Rectal smooth muscle tissue (tissue), 1 donor: ENCODE measurements around the gene CLTCL1.

Experiments
- H3K27ac ChIP-seq: one replicate; pipeline ENCODE4 v1.7.0; 2013; ENCODE audit warnings: low read depth, low read length, inconsistent platforms
- H3K27me3 ChIP-seq: one replicate; pipeline ENCODE4 v1.7.0; 2013; ENCODE audit warnings: low read length; ENCODE audit not compliant: control insufficient read depth, insufficient read depth
- H3K36me3 ChIP-seq: one replicate; pipeline ENCODE4 v1.7.0; 2013; ENCODE audit warnings: low read length; ENCODE audit not compliant: control insufficient read depth, insufficient read depth
- H3K4me1 ChIP-seq: one replicate; pipeline ENCODE4 v1.7.0; 2013; ENCODE audit warnings: low read length; ENCODE audit not compliant: control insufficient read depth, insufficient read depth
- H3K4me3 ChIP-seq: one replicate; pipeline ENCODE4 v1.7.0; 2013; ENCODE audit warnings: low read length
- H3K9ac ChIP-seq: one replicate; pipeline ENCODE4 v1.7.0; 2013; ENCODE audit warnings: low read length

The CLTCL1 gene

DNA sequence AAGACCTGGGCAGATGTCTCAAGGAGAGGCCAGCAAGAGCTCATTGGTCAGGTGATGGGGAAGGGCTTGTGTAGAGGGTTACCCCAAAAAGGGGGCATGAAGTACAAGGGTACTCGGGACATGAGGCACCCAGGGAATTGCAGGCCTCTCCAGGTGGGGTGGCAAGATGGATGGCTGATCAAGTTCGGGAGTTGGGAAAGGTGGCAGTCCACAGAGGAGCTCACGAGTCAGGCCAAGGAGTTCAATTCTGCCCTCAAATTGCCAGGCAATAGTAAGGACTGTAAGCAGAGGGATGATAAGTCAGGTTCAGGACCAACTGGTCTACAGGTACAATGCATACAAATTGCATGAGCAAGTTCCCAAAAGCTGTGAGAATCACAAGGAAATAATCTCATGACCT is 70.7 kb downstream of the CLTCL1 start:
- Histone ChIP-seq H3K36me3 (no peaks in the 10 kb centered on the region), H3K27ac (no peak overlapping the region), H3K27me3 (no peaks in the 10 kb centered on the region), H3K4me3 (no peak overlapping the region), H3K4me1 (no peaks in the 10 kb centered on the region), H3K9ac (no peak overlapping the region)

DNA sequence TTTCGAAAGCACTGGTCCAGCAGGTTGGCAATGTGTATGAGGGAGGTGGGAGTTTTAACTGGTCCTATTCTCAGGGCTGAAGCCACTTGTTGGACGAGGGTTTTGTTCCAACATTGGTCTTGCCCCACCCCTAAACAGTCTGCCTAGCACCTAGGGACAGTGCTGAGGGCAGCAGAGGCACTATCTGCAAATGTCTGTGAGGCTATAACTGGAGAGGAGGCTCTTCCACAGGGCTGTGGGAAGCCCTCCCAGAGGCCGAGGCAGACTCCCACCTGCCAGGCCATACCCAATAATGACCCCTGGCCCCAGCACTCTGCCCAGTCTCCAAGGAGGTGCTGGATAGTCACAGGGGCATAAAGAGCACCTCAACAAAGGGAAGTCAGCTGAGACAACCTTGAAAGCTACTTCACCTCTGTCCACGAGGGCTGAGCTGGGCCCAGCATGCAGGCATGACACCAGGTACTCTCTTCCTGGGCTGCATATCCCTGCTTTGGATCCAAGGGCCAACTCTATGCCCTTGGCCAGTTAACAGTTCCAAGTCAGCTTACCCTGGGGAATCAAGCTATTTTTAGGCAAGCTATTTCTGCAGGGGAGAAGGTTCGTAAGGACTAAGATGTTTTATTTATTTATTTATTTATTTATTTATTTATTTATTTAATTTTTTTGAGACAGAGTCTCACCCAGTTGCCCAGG is 72.8 kb downstream of the CLTCL1 start:
- H3K36me3 ChIP-seq, result no peaks in the 10 kb centered on the region
- no peak overlapping the region for H3K4me3 ChIP-seq
- no peak overlapping the region for H3K27ac ChIP-seq
- H3K4me1 ChIP-seq, result no peaks in the 10 kb centered on the region
- H3K9ac ChIP-seq, result no peak overlapping the region
- no peaks in the 10 kb centered on the region for H3K27me3 ChIP-seq

DNA sequence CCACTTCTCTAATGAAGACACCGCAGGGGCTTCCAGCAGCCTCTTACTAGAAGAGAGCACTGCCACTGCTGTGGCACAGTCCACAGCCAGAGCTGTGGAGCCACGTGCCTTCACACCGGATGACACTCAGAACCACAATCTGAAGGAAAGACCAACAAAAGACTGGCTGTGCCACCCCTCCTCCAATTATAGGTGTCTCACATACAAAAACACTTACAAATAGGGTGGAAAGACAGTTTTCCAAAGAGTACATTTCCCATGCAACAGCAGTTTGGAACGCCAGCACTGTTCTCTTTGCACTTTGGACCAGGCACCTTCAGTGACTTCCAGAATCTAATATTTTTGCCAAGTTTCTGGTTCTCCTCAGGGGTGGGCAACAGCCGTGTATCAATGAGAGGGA is 74.9 kb downstream of the CLTCL1 start:
- Histone ChIP-seq H3K4me1 (no peaks in the 10 kb centered on the region), H3K4me3 (no peak overlapping the region), H3K36me3 (no peaks in the 10 kb centered on the region), H3K9ac (no peak overlapping the region), H3K27me3 (no peaks in the 10 kb centered on the region), H3K27ac (no peak overlapping the region)

DNA sequence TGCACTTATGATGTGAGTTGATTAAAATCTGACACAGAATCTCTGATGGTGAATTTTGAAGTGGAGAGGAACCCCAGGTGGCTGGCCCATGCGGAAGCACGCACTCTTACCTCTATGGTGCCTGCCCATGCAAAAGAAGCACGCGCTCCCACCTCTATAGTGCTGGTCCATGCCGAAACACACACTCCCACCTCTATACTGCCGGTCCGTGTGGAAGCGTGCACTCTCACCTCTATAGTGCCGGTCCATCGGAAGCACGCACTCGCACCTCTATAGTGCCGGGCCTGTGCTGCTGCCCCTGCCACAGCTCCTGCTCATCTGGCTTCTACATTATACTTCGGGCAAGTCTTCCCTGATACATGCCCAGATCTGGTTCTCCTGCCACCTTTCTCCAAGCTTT is 76.2 kb downstream of the CLTCL1 start:
- Histone ChIP-seq H3K4me3 (no peak overlapping the region), H3K9ac (no peak overlapping the region), H3K27me3 (no peaks in the 10 kb centered on the region), H3K27ac (no peak overlapping the region), H3K36me3 (no peaks in the 10 kb centered on the region), H3K4me1 (no peaks in the 10 kb centered on the region)

DNA sequence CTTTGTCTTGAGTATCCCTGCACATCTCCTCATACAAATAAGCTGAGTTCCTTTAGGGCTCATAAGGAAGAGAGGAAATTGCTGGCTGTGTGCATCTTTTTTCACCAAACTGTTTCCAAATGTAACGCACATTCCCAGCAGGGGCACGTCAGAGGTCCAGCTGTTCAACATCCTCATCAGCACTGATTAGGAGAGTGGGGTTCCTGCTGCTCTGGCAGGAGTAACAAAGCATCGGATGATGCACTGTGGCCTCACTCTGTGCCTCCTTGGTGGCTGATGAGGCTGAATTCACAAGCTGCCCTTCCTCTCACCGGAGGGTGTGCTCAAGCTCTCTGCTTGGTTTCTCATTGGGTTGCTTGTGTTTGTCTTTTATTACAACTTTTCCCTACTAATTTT is 77.4 kb downstream of the CLTCL1 start:
- no peak overlapping the region for H3K27ac ChIP-seq
- H3K4me1 ChIP-seq, result no peaks in the 10 kb centered on the region
- H3K36me3 ChIP-seq, result no peaks in the 10 kb centered on the region
- no peaks in the 10 kb centered on the region for H3K27me3 ChIP-seq
- no peak overlapping the region for H3K4me3 ChIP-seq
- H3K9ac ChIP-seq, result no peak overlapping the region

DNA sequence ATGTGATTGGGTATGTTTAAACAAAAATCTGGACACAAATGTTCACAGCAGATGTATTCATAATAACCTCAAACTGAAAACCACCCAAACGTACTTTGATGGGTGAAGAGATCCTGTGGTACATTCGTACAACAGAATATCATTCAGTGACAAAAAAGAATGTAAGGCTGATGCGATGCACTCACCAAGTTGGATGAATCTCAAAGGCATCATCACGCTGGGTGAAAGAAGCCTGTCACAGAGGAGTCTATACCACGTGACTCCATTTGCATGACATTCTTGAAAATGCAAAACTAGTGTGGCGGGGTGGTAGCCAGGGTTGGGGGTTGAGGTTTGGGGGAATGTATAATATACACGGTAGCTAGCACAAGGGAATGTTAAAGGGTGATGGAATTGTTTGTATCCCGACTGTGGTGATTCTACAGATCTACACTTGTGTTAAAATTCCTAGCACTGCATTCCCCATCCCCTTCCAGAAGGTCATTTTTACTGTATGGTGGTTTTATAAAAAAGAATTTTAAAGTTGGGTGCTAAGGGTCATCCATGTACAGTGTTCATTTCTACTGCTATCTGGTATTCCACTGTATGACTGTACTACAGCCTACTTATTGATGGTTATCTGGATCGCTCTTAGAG is 78.0 kb downstream of the CLTCL1 start:
- no peaks in the 10 kb centered on the region for H3K27me3 ChIP-seq
- no peak overlapping the region for H3K4me3 ChIP-seq
- H3K27ac ChIP-seq, result no peak overlapping the region
- H3K36me3 ChIP-seq, result no peaks in the 10 kb centered on the region
- H3K9ac ChIP-seq, result no peak overlapping the region
- H3K4me1 ChIP-seq, result no peaks in the 10 kb centered on the region

DNA sequence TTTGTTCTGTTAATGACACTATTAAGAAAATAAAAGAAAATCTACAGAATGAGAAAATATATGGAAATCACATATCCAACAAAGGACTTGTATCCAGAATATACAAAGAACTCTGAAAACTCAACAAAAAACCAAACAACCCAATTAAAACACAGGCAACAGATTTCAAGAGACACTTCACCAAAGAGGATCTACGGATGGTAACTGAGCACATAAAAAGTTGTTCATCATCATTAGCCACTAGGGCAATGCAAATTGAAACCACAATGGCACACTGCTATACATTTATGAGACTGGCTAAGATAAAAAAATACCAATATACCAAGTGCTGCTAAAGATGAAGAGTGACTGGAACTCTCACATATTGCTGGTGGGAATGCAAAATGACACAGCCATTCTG is 78.5 kb downstream of the CLTCL1 start:
- Histone ChIP-seq H3K4me3 (no peak overlapping the region), H3K4me1 (no peaks in the 10 kb centered on the region), H3K9ac (no peak overlapping the region), H3K27ac (no peak overlapping the region), H3K36me3 (no peaks in the 10 kb centered on the region), H3K27me3 (no peaks in the 10 kb centered on the region)

DNA sequence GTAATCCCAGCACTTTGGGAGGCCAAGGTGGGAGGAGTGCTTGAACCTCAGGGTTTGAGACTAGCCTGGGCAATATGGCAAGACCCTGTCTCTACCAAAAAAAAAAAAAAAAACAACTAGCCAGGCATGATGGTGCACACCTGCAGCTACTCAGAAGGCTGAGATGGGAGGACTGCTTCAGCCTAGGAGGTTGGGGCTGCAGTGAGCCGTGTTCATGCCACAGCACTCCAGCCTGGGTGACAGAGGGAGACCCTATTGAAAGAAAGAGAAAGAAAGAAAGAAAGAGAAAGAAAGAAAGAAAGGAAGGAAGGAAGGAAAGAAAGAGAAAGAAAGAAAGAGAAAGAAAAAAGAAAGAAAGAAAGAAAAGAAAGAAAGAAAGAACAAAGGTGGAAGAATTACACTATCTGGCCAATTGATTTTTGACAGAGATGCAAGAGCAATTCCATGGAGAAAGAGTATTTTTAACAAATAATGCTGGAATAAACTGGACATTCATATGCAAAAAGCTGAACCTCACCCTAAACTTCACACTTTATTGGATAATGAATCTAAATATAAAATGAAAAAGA is 79.1 kb downstream of the CLTCL1 start:
- Histone ChIP-seq H3K27ac (no peak overlapping the region), H3K36me3 (no peaks in the 10 kb centered on the region), H3K27me3 (no peaks in the 10 kb centered on the region), H3K4me1 (no peaks in the 10 kb centered on the region), H3K4me3 (no peak overlapping the region), H3K9ac (no peak overlapping the region)

DNA sequence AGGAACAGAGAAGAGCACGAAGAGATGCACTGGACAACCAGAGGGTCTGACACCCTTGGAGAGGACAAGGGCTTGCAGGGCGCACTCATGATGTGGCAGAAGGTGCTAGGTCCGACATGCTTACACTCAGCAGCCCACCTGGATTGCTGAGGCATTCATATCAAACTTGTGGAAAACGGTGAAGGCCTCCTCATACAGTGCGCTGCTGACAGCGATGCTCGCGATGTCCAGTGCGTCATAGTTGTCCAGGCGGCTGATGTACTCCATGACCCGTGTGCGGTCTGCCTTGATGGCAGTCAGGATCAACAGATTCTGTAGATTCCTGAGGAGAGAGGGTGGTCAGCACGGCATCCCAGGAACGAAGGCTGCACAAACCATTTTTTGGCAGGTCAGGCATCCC is 81.3 kb downstream of the CLTCL1 start:
- H3K36me3 ChIP-seq, result no peaks in the 10 kb centered on the region

DNA sequence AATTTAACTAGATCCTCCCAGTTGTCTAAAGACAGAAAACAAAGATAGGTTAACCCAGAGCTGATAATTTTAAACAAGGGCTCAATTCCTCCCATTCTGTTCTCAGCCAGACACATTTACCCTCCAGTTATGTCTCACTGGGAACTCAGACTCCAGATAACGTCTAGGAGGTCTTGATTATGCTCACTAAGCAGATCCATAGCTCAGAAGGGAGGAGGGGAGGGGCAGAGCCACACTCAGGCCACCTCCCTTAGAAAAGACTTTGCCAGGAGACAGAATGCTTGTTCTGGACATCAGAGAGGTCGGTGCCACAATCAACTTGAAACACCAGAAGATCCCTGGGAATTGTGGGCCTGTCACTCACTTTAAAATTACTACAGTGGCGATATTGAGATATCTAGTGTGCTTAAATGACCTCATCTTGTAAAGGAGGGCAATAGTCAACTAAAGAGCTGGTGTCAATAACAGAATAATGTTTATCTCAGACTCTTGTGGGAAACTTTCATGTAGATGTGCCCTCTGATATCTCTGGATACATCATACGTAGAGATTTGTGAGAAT is 83.2 kb downstream of the CLTCL1 start:
- no peak overlapping the region for H3K4me3 ChIP-seq
- H3K27ac ChIP-seq, result no peak overlapping the region
- H3K9ac ChIP-seq, result no peak overlapping the region
- H3K4me1 ChIP-seq, result no peaks in the 10 kb centered on the region
- H3K27me3 ChIP-seq, result no peaks in the 10 kb centered on the region
- no peaks in the 10 kb centered on the region for H3K36me3 ChIP-seq

More for the DNA sequence above, 81.3 kb downstream of the CLTCL1 start:
- no peaks in the 10 kb centered on the region for H3K4me1 ChIP-seq
- H3K27me3 ChIP-seq, result no peaks in the 10 kb centered on the region
- H3K27ac ChIP-seq, result no peak overlapping the region
- H3K4me3 ChIP-seq, result no peak overlapping the region
- no peak overlapping the region for H3K9ac ChIP-seq

DNA sequence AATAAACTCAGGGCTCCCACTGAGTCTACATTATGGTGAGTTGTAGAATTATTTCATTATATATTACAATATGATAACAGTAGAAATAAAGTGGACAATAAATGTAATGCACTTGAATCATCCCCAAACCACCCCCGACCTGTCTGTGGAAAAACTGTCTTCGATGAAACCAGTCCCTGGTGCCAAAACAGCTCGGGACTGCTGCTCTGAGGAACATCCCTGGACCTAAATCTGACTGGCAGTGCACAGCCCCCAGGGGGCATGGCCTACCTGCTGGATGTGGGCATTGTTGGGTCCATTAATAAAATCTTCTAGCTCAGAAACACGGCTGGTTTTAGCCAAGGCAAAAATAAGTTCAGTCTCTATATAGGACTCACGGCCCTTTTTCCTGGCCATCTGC is 83.6 kb downstream of the CLTCL1 start:
- H3K4me1 ChIP-seq, result no peaks in the 10 kb centered on the region
- H3K9ac ChIP-seq, result no peak overlapping the region
- no peaks in the 10 kb centered on the region for H3K36me3 ChIP-seq
- H3K27ac ChIP-seq, result no peak overlapping the region
- H3K4me3 ChIP-seq, result no peak overlapping the region
- no peaks in the 10 kb centered on the region for H3K27me3 ChIP-seq

DNA sequence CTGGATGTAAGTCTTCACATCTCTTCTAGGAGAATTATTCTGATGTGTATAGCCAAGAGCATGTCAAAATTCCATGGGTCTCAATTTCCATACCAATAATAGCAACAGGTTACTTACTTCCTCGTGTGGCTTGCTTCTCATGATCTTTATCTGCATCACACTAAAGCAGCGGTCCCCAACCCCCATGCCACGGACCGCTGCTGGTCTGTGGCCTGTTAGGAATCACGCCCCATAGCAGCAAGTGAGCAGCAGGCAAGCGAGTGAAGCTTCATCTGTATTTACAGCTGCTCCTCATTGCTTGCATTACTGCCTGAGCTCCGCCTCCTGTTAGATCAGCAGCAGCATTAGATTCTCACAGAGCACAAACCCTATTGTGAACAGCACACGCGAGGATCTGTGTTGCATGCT is 84.1 kb downstream of the CLTCL1 start:
- H3K4me1 ChIP-seq, result no peaks in the 10 kb centered on the region
- no peak overlapping the region for H3K4me3 ChIP-seq
- no peaks in the 10 kb centered on the region for H3K36me3 ChIP-seq

DNA sequence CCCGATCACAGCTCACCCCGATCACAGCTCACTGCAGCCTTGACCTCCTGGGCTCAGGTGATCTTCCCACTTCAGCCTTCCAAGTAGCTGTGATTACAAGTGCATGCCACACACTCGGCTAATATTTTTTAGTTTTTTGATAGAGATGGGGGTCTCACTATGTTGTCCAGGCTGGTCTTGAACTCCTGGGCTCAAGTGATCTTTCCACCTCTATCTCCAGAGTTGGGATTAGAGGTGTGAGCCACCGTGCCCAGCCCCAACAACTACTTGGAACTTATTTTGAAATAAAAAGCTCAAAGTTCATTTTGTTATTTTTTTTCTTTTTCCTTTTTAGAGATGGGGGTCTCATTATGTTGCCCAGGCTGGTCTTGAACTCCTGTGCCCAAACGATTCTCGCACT is 85.2 kb downstream of the CLTCL1 start:
- Histone ChIP-seq H3K9ac (no peak overlapping the region), H3K36me3 (no peaks in the 10 kb centered on the region), H3K27ac (no peak overlapping the region), H3K4me3 (no peak overlapping the region), H3K27me3 (no peaks in the 10 kb centered on the region), H3K4me1 (no peaks in the 10 kb centered on the region)

More for the DNA sequence above, 84.1 kb downstream of the CLTCL1 start:
- Histone ChIP-seq H3K27me3 (no peaks in the 10 kb centered on the region), H3K9ac (no peak overlapping the region), H3K27ac (no peak overlapping the region)
